Activated CD4-positive, CD25-positive, alpha-beta regulatory T cell treated with anti-CD3 and anti-CD28 coated beads, Interleukin-2, amount 50 U/mL, for 72 hours (primary cell): ENCODE data around the gene NONO.
"Not testable (repeated sequence)": the region's sequence is repeated elsewhere in the genome, so short reads cannot be mapped to it uniquely, and the experiment has no call there.

Experiments
- DNase-seq: peaks from one replicate; pipeline ENCODE4 v3.0.0; 2021

NONO gene

GRCh38 chrX:71285929-71286328, 2.5 kb downstream of the NONO start:
- no peak for DNase-seq

GRCh38 chrX:71291381-71291780, 7.9 kb downstream of the NONO start:
- DNase-seq: no peak

DNA sequence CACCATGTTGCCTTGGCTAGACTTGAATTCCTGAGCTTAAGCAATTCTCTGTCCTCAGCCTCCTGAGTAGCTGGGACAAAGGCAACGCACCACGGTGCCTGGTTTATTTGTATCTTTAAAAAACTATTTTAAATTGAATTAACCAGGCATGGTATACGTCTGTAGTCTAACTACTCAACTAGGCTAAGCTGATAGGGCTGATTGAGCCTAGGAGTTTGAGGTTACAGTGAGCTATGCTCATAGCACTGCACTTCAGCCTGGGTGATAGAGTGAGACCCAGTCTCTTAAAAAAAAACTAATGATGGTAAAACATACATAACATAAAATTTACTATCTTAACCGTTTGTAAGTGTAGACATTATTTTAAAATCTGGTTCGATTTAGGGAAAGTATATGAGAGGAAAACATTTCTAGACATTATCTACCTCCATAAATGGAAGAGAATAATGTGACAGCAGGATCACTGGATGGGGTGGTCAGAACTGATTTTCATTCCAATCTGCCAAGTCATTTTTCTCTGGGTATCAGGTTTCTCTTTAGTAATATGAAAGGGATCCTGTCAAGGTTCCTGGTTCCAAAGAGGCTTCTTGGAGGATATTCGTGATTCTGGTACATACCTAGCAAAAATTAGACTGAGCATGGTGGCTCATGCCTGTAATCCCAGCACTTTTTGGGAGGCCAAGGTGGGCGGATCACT, 9.4 kb downstream of the NONO start:
- no peak for DNase-seq

GRCh38 chrX:71296806-71297205, 13.4 kb downstream of the NONO start:
- no peak for DNase-seq

DNA sequence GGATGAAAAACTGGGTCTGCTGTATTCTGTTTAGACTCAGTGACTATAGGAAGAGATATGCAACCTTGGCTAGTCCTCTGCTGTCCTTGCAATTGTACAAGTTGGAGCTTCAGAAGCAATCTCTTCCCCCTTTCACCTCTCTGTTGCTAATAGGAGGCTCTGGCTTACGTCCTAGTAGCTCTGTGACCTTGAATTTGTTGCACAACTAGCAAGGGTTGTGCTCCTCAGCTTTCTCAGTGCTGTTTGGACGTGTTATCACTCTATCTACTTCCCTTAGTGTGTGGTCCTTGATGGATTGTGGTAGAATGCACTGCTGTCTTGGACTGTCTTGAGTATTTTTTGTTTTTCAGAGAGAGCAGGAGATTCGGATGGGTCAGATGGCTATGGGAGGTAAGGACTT, 14.7 kb downstream of the NONO start:
- DNase-seq: no peak

- not testable (repeated sequence) for DNase-seq
Measured at GRCh38 chrX:71300064-71300463, 16.6 kb downstream of the NONO start.

DNA sequence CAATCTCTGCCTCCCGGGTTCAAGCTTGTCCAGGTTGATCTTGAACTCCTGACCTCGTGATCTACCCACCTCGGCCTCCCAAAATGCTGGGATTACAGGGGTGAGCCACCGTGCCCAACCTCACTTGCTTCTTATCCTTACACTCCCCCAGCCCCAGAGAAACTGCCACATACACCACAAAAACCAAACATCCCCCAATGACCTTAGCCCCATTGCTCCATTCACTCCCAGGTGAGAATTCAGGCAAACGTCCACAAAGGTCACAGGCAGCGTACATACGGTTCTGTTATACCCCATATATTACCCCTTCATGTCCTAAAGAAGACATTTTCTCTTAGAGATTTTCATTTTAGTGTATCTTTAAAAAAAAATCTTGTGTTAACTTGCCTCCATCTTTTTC, 17.1 kb downstream of the NONO start:
- not testable (repeated sequence) for DNase-seq

DNA sequence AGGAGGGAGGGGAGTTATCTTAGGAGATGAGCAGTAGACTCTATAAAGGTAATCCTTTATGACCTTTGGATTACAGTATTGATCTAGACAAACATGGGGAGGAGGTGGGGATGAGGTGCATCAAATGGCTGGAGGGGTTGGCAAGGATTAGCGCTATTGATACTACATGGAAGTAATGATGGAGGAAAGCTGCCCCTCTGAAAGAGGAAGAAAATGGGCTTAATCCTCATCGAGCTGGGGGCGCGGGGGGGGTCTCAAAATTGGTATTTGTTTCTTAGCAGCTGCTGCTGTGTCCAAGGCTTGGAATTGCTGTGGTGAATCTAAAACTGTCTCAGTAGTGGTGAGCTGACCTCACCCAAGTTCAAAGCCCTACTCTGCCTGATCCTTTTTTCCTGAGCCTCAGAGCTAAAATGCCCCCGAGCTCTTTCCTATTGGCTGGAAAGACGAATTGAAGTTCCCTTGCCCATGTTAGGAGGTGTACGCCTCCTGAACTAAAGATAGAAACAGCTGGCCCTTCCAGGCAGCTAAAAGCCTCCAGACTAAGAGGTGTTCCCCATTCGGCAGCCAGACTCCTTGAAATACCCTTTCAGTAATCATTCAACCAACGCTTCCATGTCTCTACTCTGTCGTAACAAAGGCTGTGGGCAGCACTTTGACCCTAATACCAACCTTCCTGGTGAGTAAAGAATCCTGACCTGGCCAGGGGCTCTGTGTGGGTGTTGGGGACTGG, 17.9 kb downstream of the NONO start, which contains the start of gene ITGB1BP2:
Gene ITGB1BP2, plus strand, starts transcription at position 556 of the 730 bp plus-strand sequence. Its CDS starts 57 bp downstream, at position 613.
- no peak for DNase-seq

GRCh38 chrX:71302461-71303213, 19.2 kb downstream of the NONO start:
- DNase-seq: no peak

DNA sequence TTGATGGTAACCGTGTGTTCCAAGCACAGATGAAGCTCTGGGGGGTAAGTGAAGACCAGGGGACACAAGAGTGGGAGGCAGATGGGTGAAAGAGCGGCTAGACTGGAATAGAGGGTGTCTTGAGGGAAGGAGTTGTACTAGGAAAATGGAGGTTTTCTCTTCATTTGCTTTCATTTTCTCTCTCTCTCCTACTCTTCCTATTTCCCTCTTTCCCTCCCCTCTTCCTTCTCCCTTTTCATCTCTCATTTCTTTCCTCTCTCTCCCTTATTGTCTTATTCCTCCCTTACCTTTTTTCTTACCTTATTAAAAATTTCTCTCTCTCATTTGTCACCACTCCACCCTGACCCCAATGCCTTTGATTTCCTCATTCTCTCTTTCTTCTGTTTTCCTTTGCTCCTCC, 21.1 kb downstream of the NONO start:
- no peak for DNase-seq

GRCh38 chrX:71315917-71316316, 32.5 kb downstream of the NONO start:
- DNase-seq: no peak

DNA sequence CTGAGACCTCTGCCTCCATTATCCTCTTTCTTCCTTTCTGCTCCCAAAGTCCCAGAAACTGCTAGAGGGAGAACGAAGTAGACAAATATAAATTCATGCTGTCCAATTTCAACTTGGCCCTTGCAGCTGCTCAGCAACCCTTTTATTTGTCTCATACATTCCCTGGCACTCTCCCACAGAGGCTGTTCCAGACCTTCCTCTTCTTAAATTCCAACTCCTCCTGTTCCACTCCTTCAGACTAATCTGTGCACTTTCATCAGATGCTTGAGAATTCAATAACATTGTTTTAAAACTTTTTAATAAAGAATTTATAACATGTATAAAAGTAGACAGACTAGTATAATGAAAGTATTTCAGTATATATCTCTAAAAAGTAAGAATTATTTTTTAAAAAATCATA, 33.5 kb downstream of the NONO start:
- DNase-seq: not testable (repeated sequence)

DNA sequence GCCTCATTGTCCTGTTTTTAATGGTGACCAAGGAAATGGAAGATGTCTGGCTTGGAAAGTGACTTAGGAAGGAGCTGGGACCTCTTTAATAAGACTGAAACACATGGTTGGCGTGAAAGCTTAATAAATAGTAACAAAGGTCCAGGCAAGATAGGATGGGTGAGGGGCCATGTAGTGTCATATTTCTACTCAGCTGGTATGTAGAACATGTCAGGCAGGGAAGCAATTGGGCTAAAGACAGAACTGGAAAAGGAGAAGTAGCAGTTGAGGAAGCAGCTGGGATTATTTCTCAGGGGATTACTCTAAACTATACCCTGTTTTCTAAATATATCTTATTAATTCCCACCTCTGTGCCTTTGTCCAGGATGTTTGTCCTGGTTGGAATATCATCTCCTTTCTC, 36.7 kb downstream of the NONO start:
- DNase-seq: no peak

DNA sequence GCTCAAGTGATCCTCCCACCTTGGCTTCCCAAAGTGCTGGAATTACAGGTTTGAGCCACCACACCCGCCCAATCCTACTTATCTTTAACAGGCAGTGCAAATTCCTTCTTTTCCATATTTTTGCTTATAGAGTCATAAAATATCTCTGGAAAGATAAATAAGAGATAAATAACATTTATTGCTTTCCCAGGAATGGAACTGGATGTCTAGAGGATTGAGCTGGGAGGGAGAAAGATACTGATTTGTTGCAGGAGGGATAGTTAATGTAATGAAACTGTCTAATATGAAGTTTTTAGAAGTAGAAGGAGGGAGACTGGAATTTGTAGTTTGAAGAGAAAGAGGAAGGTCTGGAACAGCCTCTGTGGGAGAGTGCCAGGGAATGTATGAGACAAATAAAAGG, 38.3 kb downstream of the NONO start:
- DNase-seq: no peak

GRCh38 chrX:71324452-71324851, 41.0 kb downstream of the NONO start:
- DNase-seq: not testable (repeated sequence)

GRCh38 chrX:71326394-71326793, 43.0 kb downstream of the NONO start:
- DNase-seq: no peak

DNA sequence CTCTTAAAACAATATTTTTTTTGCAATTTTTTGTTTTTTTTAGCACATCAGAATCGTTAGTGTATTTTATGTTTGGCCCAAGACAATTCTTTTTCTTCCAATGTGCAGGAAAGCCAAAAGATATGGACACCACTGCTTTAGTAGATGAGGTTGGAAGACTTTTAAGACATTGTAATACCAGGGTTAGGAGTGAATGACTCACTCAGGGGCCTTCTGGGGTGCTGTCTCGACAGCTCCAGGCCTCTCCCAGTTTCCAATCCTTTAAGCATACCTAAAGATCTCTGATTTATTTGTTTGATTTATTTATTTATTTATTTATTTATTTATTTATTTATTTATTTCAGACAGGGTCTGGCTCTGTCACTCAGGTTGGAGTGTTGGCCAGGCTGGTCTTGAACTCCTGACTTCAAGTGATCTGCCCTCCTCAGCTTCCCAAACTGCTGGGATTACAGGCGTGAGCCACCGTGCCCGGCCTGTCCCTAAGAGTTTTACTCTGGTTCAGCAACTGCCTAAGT, 65.8 kb downstream of the NONO start:
- DNase-seq: not testable (repeated sequence)

- not testable (repeated sequence) for DNase-seq
Measured at GRCh38 chrX:71349867-71350266, 66.4 kb downstream of the NONO start.
